NCI-H774 (cell line): ENCODE measurements around the gene SPDYE1.
"Not testable (repeated sequence)": the region's sequence is repeated elsewhere in the genome, so short reads cannot be mapped to it uniquely, and the experiment has no call there.

Experiments used
- DNase-seq: peaks from one replicate; lab custom pipeline; 2025; lab: John Stamatoyannopoulos, UW

Gene SPDYE1

GRCh38 chr7:43997532-43997931, at the start of gene SPDYE1:
Gene SPDYE1, plus strand, starts transcription at chr7:43997897. Its CDS starts 2,053 bp downstream, at chr7:43999950.
- not testable (repeated sequence) for DNase-seq

GRCh38 chr7:43952028-43952427, 45.7 kb upstream of the SPDYE1 start:
- DNase-seq: no peak

DNA sequence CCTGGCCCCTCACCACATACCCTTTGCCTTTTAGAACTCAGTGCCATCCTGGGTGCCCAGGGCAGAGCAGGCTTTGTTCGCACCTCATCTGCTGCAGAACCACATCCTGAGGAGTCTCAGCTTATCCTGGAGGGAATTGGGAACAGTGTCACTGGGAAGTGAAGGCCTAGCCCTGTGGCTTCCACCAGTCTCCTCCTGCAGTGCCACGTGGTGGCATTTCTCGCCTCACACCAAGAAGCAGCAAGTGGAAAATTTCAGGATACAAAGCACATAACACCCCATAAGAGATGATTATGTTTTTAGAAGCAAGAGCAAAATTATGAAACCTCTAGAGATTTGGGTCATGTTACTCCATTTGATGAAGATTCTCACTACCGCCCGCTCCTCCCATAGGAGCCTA, 44.6 kb upstream of the SPDYE1 start:
- DNase-seq: no peak

DNA sequence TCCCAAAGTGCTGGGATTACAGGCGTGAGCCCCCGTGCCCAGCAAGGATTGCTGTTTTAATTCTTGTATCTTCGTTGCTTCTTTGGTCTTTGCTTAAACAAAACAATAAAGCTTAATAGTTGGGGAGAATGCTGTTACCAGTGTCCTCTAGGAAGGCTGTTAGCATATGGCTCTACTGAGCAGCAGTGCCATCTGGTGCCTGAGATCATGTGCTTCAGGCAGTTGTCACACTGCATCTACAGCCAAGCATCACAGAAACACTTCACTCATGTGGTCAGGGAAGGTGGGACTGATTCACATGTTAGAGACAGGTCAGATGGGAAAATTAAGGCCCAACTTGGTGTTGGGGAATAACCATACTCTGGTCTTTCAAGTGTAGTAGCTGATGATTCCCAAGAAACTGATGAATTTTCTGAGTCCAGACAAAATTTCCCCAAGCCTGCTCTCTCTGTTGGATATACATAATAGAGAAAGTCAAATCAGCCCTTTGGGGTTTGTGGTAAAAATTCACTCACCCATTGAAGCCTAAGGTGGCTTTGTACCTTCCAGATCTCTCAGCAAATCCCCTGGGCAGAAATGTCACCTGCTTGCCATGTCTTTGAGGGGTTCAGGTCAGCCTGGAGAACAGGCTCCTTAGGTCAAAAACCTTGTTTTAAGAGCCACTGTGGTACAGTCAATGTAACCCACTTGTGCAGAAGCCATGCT, 43.0 kb upstream of the SPDYE1 start:
- DNase-seq: no peak

DNA sequence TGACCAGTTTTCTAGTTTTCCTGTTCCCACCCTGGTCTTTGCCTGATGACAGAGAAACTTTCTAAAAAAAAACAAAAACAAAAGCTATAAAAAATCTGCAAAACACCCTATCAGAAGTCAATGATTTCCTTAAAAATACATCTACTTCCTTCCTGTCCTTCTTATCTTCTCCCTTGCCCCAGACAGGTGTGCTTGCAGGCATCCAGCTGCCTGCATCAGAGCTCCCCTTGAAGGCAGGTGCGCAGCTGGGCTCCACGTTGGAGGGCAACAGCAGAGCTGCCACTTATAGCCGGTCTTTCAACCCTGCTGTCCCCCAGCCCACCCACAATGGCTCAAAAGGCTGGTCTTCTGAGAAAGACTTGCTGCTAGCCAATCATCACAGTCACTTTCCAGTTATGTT, 41.7 kb upstream of the SPDYE1 start:
- DNase-seq: no peak

GRCh38 chr7:43960933-43961332, 36.8 kb upstream of the SPDYE1 start:
- no peak for DNase-seq

DNA sequence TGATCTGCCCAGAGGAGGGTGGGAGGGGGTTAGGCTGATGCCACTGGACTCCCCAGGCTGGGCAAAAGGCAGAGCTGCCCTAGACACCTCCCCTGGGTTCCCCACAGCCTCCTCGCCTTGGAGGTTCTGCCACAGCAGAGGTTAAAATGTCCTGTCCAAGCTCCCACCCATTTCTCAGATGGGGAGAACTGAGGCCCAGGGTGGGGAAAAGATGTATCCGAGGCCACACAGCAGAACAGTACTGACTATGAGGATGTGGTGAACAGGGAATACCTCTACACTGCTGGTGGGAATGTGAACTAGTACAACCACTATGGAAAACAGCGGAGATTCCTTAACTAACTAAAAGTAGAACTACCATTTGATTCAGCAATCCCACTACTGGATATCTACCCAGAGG, 31.3 kb upstream of the SPDYE1 start:
- not testable (repeated sequence) for DNase-seq

- DNase-seq: not testable (repeated sequence)
These were observed 29.3 kb upstream of the SPDYE1 start for GRCh38 chr7:43968172-43969040.

- not testable (repeated sequence) for DNase-seq
These were observed 28.1 kb upstream of the SPDYE1 start for GRCh38 chr7:43969586-43969985.

- DNase-seq: not testable (repeated sequence)
These were observed 27.0 kb upstream of the SPDYE1 start for GRCh38 chr7:43970698-43971097.

DNA sequence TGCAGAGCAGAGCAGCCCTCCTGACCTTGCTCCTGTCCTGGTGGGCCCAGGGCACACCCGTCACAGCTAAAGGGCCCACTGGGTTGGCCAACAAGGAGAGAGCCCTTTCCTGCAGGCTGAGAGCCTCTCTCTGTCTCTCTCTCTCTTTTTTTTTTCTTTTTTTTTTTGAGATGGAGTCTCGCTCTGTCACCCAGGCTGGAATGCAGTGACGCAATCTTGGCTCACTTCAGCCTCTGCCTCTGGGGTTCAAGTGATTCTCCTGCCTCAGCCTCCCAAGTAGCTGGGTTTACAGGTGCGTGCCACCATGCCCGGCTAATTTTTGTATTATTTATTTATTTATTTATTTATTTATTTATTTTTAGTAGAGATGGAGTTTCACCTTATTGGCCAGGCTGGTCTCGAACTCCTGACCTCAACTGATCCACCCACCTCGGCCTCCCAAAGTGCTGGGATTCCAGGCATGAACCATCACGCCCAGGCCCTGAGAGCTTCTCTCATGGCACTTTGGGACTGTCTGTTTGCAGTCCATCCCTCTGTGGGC, 23.6 kb upstream of the SPDYE1 start:
- not testable (repeated sequence) for DNase-seq

GRCh38 chr7:43974725-43975482, 22.8 kb upstream of the SPDYE1 start:
- not testable (repeated sequence) for DNase-seq

- no peak for DNase-seq
These were observed 20.2 kb upstream of the SPDYE1 start for GRCh38 chr7:43977525-43977924.

GRCh38 chr7:43978102-43978501, 19.6 kb upstream of the SPDYE1 start:
- not testable (repeated sequence) for DNase-seq

DNA sequence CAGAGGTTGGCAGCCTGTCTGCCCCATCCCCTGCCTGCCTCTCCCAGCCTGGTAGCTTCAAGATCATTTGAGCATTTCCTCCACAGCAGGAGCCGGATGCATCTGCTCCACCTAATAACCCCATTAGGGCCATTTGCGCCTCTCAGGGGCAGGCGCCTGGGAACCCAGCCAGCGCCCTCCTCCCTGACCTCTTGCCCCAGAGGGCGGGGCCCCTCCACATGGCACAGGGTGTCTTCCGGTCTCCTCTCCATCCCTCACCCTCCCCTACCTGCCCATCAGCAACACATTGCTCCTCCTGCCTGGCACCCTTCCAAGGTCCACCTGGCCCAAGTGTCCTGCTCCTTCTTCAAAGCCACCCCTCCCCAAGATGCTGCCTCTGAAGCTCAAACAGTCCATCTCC, 14.8 kb upstream of the SPDYE1 start:
- DNase-seq: not testable (repeated sequence)

GRCh38 chr7:43983736-43984135, 14.0 kb upstream of the SPDYE1 start:
- DNase-seq: not testable (repeated sequence)

DNA sequence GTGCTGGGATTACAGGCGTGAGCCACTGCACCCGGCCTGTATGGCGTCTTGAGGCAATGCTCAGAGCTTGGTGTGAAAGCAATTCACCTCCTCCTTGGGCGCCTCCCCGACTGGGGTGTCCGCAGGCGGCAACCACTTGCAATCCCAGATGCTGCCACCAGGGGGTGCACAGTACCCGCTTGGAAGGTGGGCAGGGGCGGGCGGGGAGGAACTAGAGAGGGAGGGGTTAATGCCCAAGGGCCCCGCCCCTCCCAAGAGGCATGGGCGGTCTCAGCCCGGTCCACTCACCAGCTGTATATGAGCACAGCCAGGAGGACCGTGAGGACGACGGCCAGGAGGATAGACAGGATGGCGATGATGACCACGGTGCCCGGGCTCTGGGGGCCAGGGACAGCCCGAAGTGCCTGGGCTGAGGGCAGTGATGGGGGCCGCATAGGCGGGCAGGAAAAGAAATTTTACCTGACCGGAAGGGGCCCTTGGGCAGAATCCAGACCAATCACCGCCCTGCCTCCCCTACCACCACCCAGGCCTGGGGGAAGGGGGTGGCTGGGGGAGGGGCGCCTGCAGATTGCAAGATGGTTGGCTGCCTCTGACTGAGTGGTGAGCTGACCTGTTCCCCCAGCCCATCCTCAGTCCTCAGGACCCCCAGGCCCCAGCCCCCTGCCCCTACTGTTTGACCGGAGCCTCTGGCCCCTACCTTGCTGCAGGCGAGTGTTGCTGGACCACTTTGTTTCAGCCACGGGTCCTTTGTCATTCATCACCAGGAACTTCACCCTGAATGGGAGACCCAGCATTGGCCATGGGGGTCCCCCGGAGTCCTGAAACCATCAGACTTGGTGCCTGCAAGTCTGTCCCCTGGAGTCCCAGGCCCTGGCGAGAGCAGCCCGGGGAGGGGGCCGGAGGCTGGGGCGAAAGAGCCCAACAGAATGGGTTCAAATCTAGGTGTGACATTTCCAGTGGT, 11.5 kb upstream of the SPDYE1 start:
- DNase-seq: not testable (repeated sequence)

- not testable (repeated sequence) for DNase-seq
These were observed 10.2 kb upstream of the SPDYE1 start for GRCh38 chr7:43987476-43987875.

- DNase-seq: not testable (repeated sequence)
These were observed 7.6 kb upstream of the SPDYE1 start for GRCh38 chr7:43990011-43990585.

GRCh38 chr7:43990829-43991228, 6.9 kb upstream of the SPDYE1 start:
- not testable (repeated sequence) for DNase-seq
